ENCODE measurements around the gene OR2T29. TPM values are rescaled to one million over a fixed set of nuclear protein-coding genes. Genes with fewer than 3 reads are reported as not detected.
"Not testable (repeated sequence)": the region's sequence is repeated elsewhere in the genome, so short reads cannot be mapped to it uniquely, and the experiment has no call there.

OR2T29 gene
- total RNA-seq, 1 donor from 2014 or later: not detected

DNA sequence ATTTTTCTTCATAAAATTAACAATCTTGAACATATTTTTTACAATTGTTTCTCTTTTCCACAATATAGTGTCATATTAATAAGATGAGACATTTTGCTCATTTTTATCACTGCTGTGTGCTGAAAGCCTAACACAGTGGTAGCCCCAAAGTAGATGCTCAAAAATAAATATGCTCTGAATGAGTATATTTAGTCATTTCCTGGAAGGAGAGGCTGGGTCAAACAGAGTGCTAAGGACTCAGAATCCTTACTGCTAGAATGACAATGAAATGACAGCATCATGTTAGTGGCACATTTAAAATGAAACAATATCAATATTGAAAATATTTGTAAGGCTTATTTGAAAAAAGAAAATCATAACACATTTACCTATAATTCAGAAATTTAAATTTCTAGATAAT lies 25.1 kb downstream of the OR2T29 start:
- DNase-seq; ATAC-seq; intact Hi-C loops (cut with micrococcal nuclease): not testable (repeated sequence)

DNA sequence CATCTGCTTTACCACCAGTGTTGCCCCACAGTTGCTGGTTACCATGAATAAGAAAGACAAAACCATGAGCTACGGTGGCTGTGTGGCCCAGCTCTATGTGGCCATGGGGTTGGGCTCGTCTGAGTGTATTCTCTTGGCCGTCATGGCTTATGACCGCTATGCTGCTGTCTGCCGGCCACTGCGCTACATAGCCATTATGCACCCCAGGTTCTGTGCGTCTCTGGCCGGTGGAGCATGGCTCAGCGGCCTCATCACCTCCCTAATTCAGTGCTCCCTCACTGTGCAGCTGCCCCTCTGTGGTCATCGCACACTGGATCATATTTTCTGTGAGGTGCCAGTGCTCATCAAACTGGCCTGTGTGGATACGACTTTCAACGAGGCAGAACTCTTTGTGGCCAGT lies 40.7 kb downstream of the OR2T29 start:
- no peak for ATAC-seq
- intact Hi-C loops (cut with micrococcal nuclease): no loop called here
- no peak for DNase-seq

DNA sequence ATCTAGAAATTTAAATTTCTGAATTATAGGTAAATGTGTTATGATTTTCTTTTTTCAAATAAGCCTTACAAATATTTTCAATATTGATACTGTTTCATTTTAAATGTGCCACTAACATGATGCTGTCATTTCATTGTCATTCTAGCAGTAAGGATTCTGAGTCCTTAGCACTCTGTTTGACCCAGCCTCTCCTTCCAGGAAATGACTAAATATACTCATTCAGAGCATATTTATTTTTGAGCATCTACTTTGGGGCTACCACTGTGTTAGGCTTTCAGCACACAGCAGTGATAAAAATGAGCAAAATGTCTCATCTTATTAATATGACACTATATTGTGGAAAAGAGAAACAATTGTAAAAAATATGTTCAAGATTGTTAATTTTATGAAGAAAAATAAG lies 52.4 kb downstream of the OR2T29 start:
- ATAC-seq; intact Hi-C loops (cut with micrococcal nuclease): not testable (repeated sequence)

DNA sequence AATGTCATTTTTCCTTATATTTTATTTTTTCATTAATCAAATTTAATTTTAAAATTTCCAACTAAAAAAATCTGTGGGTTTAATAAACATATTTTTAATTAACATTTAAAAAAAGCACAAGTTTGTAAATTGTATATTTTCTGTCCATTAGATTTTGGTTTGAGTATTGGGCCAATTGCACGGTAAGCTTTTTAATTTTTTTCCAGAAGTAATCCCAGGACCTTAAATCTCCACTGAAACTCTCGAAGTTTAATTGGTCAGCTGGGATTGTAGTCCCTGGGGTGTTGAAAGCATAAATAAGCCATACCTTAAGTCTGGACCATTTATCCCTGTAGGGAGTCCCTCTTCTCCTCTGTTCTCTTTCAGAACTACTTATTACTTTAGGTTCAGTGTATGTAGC lies 54.8 kb downstream of the OR2T29 start, which contains the start of gene OR2G6:
Gene OR2G6, plus strand, starts transcription at position 301 of the 400 bp plus-strand sequence. CDS start 13,574 bp downstream, outside the sequence.
- ATAC-seq; intact Hi-C loops (cut with micrococcal nuclease); DNase-seq: not testable (repeated sequence)

More for the DNA sequence above, 52.4 kb downstream of the OR2T29 start:
- DNase-seq: not testable (repeated sequence)

Other genes with a start within 250 kb of the OR2T29 start
- not detected for gene OR2M7, start 238.2 kb downstream of the OR2T29 start, total RNA-seq
- gene OR14C36, start 214.0 kb downstream of the OR2T29 start, total RNA-seq: not detected
- gene OR2T4, start 201.1 kb downstream of the OR2T29 start, total RNA-seq: not detected
- gene OR2T6, start 187.0 kb downstream of the OR2T29 start, total RNA-seq: not detected
- not detected for gene OR2T1, start 159.7 kb downstream of the OR2T29 start, total RNA-seq
- not detected for gene OR2T2, start 117.1 kb downstream of the OR2T29 start, total RNA-seq
- gene OR2T3, start 89.4 kb downstream of the OR2T29 start, total RNA-seq: not detected
- gene OR2T5, start 74.2 kb downstream of the OR2T29 start, total RNA-seq: not detected
- gene OR2G6, start 54.7 kb downstream of the OR2T29 start, total RNA-seq: not detected
- gene OR2T34, start 12.0 kb upstream of the OR2T29 start, total RNA-seq: not detected
- not detected for gene OR2T10, start 34.9 kb upstream of the OR2T29 start, total RNA-seq
- not detected for gene OR2T11, start 72.3 kb upstream of the OR2T29 start, total RNA-seq
- not detected for gene OR2T35, start 82.5 kb upstream of the OR2T29 start, total RNA-seq
- gene OR2T27, start 92.8 kb upstream of the OR2T29 start, total RNA-seq: not detected
- not detected for gene OR14I1, start 140.0 kb upstream of the OR2T29 start, total RNA-seq
- not detected for gene LYPD8, start 193.0 kb upstream of the OR2T29 start, total RNA-seq